ENCODE results near the gene DAPK1. TPM values are rescaled to one million over a fixed set of nuclear protein-coding genes. Genes with fewer than 3 reads are reported as not detected.

Gene DAPK1
- total and polyA plus RNA-seq, 12 donors = 5.4 to 44.6 (median 21.3) TPM

DNA sequence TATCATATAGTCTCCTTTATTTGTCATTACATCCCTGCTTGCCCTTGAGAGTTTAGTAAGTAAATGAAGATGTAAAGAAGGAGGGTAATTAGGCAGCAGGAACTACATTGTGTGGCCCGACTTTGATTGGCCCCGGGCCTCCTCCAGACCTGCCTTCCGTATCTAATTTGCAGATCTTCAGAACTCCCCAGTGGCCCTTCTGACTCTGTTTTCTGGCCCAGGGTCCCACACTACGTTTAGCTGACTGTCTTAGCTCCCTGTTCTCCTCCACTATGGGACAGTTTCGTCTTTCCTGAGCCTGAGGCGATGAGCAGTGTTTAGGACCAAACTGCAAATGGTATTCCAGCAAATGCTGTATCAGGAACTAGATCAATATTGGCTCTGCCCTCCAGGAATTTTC lies 206.7 kb downstream of the DAPK1 start:
- WGBS, 4 donors = 85 to 90% (median 87%) methylated on average over 6 of the region's 6 CpGs
- no peak overlapping the region for H3K27ac ChIP-seq
- DNase-seq = no peak

DNA sequence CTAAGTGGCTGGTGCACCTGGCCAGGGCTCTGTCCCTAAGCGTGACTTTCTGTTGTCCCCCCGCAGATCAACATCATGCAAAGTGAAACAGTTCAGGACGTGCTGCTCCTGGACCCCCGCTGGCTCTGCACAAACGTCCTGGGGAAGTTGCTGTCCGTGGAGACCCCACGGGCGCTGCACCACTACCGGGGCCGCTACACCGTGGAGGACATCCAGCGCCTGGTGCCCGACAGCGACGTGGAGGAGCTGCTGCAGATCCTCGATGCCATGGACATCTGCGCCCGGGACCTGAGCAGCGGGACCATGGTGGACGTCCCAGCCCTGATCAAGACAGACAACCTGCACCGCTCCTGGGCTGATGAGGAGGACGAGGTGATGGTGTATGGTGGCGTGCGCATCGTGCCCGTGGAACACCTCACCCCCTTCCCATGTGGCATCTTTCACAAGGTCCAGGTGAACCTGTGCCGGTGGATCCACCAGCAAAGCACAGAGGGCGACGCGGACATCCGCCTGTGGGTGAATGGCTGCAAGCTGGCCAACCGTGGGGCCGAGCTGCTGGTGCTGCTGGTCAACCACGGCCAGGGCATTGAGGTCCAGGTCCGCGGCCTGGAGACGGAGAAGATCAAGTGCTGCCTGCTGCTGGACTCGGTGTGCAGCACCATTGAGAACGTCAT lies 208.5 kb downstream of the DAPK1 start:
- Histone ChIP-seq H3K9me3 (replicated peaks in 1 of 3) (no peaks in the 10 kb centered on the region), H3K27ac (no peak overlapping the region), H3K4me1 (replicated peaks in 1 of 2) (peaks cover 0 to 5% of the 10 kb centered on the region in 2 donors), H3K27me3 (no peaks in the 10 kb centered on the region), H3K4me3 (no peak overlapping the region), H3K36me3 (replicated peaks in 1 of 2) (peaks cover 0 to 11% of the 10 kb centered on the region in 2 donors)
- DNase-seq = no peak
- TF ChIP-seq, protein P1, sequence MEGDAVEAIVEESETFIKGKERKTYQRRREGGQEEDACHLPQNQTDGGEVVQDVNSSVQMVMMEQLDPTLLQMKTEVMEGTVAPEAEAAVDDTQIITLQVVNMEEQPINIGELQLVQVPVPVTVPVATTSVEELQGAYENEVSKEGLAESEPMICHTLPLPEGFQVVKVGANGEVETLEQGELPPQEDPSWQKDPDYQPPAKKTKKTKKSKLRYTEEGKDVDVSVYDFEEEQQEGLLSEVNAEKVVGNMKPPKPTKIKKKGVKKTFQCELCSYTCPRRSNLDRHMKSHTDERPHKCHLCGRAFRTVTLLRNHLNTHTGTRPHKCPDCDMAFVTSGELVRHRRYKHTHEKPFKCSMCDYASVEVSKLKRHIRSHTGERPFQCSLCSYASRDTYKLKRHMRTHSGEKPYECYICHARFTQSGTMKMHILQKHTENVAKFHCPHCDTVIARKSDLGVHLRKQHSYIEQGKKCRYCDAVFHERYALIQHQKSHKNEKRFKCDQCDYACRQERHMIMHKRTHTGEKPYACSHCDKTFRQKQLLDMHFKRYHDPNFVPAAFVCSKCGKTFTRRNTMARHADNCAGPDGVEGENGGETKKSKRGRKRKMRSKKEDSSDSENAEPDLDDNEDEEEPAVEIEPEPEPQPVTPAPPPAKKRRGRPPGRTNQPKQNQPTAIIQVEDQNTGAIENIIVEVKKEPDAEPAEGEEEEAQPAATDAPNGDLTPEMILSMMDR (IDR thresholded peaks at IDR 0.05) = no peak
- intact Hi-C loops (cut with DNase I) = no loop called here
- 90 to 95% (median 93%) methylated on average over 16 to 39 of the region's 39 CpGs for WGBS, 4 donors

More for the DNA sequence above, 206.7 kb downstream of the DAPK1 start:
- TF ChIP-seq POLR2A (IDR thresholded peaks at IDR 0.05) = no peak
- TF ChIP-seq, protein P1 (IDR thresholded peaks at IDR 0.05) = no peak
- Histone ChIP-seq H3K4me3 (no peak overlapping the region), H3K27me3 (no peaks in the 10 kb centered on the region), H3K36me3 (replicated peaks in 1 of 2) (peaks cover 0 to 11% of the 10 kb centered on the region in 2 donors), H3K9me3 (replicated peaks in 1 of 3) (no peaks in the 10 kb centered on the region), H3K4me1 (replicated peaks in 1 of 2) (peaks cover 0 to 5% of the 10 kb centered on the region in 2 donors)
- intact Hi-C loops (cut with DNase I) = no loop called here

DNA sequence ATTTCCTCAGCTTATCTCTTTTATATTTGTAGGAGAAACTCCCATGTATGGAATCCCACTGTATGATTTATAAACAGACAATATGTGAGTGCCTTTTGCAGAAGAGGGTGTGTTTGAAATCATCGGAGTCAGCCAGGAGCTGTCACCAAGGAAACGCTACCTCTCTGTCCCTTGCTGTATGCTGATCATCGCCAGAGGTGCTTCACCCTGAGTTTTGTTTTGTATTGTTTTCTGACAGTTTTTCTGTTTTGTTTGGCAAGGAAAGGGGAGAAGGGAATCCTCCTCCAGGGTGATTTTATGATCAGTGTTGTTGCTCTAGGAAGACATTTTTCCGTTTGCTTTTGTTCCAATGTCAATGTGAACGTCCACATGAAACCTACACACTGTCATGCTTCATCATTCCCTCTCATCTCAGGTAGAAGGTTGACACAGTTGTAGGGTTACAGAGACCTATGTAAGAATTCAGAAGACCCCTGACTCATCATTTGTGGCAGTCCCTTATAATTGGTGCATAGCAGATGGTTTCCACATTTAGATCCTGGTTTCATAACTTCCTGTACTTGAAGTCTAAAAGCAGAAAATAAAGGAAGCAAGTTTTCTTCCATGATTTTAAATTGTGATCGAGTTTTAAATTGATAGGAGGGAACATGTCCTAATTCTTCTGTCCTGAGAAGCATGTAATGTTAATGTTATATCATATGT lies 210.3 kb downstream of the DAPK1 start:
- 54 to 61% (median 56%) methylated on average over 6 of the region's 6 CpGs for WGBS, 4 donors
- Histone ChIP-seq H3K27me3 (no peaks in the 10 kb centered on the region), H3K4me3 (no peak overlapping the region), H3K27ac (no peak overlapping the region), H3K9me3 (replicated peaks in 1 of 3) (no peaks in the 10 kb centered on the region), H3K4me1 (replicated peaks in 1 of 2) (peaks cover 0 to 18% of the 10 kb centered on the region in 2 donors), H3K36me3 (replicated peaks in 1 of 2) (peaks cover 0 to 11% of the 10 kb centered on the region in 2 donors)
- DNase-seq = no peak
- TF ChIP-seq POLR2A (IDR thresholded peaks at IDR 0.05) = no peak
- TF ChIP-seq, protein P1 (IDR thresholded peaks at IDR 0.05) = no peak
- intact Hi-C loops (cut with DNase I) = no loop called here

DNA sequence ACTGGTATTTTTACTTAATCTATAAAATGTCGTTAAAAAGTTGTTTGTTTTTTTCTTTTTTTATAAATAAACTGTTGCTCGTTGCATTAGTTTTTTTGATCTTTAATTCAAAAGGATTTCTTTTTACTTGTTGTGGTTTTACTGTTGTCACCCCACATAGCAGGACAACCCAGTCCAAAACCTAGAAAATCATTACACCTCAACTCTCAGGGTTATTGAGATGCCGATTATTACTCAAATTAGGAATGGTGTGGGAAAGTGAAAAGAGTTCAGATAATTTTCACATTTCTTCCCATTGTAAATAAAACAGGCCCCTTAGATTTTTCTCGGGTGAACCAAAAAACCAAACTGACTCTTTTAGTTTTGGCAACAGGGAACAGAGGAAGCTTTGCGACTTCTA lies 210.9 kb downstream of the DAPK1 start:
- no peaks in the 10 kb centered on the region for H3K9me3 ChIP-seq (replicated peaks in 1 of 3)
- peaks cover 0 to 11% of the 10 kb centered on the region in 2 donors for H3K36me3 ChIP-seq (replicated peaks in 1 of 2)
- intact Hi-C loops (cut with DNase I) = no loop called here
- H3K4me3 ChIP-seq = no peak overlapping the region
- peaks cover 0 to 19% of the 10 kb centered on the region in 2 donors for H3K4me1 ChIP-seq (replicated peaks in 1 of 2)
- H3K27me3 ChIP-seq = no peaks in the 10 kb centered on the region
- H3K27ac ChIP-seq = no peak overlapping the region
- TF ChIP-seq, protein P1 (IDR thresholded peaks at IDR 0.05) = no peak
- no peak for TF ChIP-seq POLR2A (IDR thresholded peaks at IDR 0.05)
- no peak for DNase-seq
- 73 to 79% (median 76%) methylated on average over 5 of the region's 5 CpGs for WGBS, 4 donors

All from adrenal gland (tissue), 12 donors.